ENCODE results near the gene RBP7.

- no peak for TF ChIP-seq POLR2A (IDR thresholded peaks at IDR 0.05)
- TF ChIP-seq, protein P1, sequence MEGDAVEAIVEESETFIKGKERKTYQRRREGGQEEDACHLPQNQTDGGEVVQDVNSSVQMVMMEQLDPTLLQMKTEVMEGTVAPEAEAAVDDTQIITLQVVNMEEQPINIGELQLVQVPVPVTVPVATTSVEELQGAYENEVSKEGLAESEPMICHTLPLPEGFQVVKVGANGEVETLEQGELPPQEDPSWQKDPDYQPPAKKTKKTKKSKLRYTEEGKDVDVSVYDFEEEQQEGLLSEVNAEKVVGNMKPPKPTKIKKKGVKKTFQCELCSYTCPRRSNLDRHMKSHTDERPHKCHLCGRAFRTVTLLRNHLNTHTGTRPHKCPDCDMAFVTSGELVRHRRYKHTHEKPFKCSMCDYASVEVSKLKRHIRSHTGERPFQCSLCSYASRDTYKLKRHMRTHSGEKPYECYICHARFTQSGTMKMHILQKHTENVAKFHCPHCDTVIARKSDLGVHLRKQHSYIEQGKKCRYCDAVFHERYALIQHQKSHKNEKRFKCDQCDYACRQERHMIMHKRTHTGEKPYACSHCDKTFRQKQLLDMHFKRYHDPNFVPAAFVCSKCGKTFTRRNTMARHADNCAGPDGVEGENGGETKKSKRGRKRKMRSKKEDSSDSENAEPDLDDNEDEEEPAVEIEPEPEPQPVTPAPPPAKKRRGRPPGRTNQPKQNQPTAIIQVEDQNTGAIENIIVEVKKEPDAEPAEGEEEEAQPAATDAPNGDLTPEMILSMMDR (IDR thresholded peaks at IDR 0.05): no peak
These were observed 12.8 kb upstream of the RBP7 start for GRCh38 chr1:9984253-9984652.
